Measurements from ENCODE around the gene FBXW9.

The FBXW9 gene

GRCh38 chr19:12696366-12697335 lies at the start of gene FBXW9:
FBXW9 (minus strand) TSS chr19:12696631; CDS start chr19:12696581, 50 bp downstream.
- no peak for TF ChIP-seq ZFX (IDR thresholded peaks at IDR 0.05; ENCODE audit: borderline replicate concordance)
- TF ChIP-seq, protein P1, sequence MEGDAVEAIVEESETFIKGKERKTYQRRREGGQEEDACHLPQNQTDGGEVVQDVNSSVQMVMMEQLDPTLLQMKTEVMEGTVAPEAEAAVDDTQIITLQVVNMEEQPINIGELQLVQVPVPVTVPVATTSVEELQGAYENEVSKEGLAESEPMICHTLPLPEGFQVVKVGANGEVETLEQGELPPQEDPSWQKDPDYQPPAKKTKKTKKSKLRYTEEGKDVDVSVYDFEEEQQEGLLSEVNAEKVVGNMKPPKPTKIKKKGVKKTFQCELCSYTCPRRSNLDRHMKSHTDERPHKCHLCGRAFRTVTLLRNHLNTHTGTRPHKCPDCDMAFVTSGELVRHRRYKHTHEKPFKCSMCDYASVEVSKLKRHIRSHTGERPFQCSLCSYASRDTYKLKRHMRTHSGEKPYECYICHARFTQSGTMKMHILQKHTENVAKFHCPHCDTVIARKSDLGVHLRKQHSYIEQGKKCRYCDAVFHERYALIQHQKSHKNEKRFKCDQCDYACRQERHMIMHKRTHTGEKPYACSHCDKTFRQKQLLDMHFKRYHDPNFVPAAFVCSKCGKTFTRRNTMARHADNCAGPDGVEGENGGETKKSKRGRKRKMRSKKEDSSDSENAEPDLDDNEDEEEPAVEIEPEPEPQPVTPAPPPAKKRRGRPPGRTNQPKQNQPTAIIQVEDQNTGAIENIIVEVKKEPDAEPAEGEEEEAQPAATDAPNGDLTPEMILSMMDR (IDR thresholded peaks at IDR 0.05): no peak
- peak within 1 kb of the TSS; percentile 78 for H3K27ac ChIP-seq

DNA sequence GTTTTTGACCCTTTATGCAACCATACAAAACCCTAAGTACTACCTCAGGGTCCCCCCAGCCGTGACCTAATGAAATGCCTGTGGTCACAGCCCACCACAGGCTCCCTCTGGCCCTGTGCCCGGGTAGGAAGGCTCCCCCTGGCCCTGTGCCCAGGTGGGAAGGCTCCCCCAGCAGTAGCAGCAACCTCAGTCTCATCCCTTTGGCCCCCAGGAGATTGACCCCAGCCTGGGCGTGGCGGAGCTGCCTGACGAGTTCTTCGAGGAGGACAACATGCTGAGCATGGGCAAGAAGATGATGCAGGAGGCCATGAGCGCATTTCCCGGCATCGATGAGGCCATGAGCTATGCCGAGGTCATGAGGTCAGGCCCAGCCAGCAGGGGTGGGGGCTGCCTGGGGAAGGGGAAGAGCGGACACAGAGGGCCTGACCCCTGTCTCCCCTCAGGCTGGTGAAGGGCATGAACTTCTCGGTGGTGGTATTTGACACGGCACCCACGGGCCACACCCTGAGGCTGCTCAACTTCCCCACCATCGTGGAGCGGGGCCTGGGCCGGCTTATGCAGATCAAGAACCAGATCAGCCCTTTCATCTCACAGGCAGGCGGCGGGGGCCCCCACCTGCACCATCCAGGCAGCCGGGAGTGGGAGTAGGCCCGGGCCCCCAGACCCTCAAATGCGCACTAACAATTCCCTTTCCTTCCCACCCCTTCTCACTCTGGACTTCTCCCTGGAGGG lies 48.9 kb upstream of the FBXW9 start:
- H3K27ac ChIP-seq: no peak overlapping the region
- TF ChIP-seq ZFX (IDR thresholded peaks at IDR 0.05; ENCODE audit: borderline replicate concordance): no peak
- TF ChIP-seq, protein P1 (IDR thresholded peaks at IDR 0.05): no peak

GRCh38 chr19:12737835-12738351 lies 41.5 kb upstream of the FBXW9 start:
- H3K27ac ChIP-seq: peak overlapping the region; percentile 93

GRCh38 chr19:12736995-12737834 lies 40.8 kb upstream of the FBXW9 start, which contains the start of gene GET3:
GET3 (plus strand) TSS chr19:12737497; CDS start chr19:12737506, 9 bp downstream.
- TF ChIP-seq, protein P1 (IDR thresholded peaks at IDR 0.05): no peak
- no peak for TF ChIP-seq ZFX (IDR thresholded peaks at IDR 0.05; ENCODE audit: borderline replicate concordance)
- peak within 1 kb of the TSS; percentile 93 for H3K27ac ChIP-seq

More at GRCh38 chr19:12737835-12738351, 41.5 kb upstream of the FBXW9 start:
- no peak for TF ChIP-seq ZFX (IDR thresholded peaks at IDR 0.05; ENCODE audit: borderline replicate concordance)
- TF ChIP-seq, protein P1 (IDR thresholded peaks at IDR 0.05): no peak

- H3K27ac ChIP-seq: peak overlapping the region; percentile 93
- TF ChIP-seq ZFX (IDR thresholded peaks at IDR 0.05; ENCODE audit: borderline replicate concordance): no peak
- TF ChIP-seq, protein P1 (IDR thresholded peaks at IDR 0.05): peak; percentile 47
Measured at GRCh38 chr19:12733369-12734214, 37.2 kb upstream of the FBXW9 start.

DNA sequence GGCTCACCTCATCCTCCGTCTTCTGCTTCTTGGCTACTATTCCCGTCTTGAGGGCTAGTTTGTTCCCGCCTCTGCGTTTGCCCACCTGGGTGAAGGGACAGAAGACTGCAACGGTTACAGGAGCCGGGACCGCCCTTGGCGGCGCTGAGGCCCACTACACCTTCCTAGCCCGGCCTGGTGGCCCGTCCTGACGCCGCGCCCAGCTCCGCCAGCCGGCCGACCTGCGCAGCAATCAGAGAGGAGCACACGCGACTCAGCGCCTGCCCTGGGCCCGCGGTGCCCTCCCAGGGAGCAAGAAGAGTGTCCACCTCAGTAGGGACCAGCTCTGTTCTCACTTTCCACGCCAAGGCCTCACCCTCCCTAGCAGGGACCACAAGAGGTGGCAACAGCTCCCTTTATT lies 34.9 kb upstream of the FBXW9 start:
- H3K27ac ChIP-seq: no peak overlapping the region
- TF ChIP-seq, protein P1 (IDR thresholded peaks at IDR 0.05): no peak
